ENCODE data around the gene PRKRIP1. TPM values are rescaled to one million over a fixed set of nuclear protein-coding genes. Genes with fewer than 3 reads are reported as not detected.
A peak's percentile ranks its signal among the peaks of the same experiment; 100 is the strongest.

Gene PRKRIP1
- polyA plus RNA-seq, 1 donor (not counting 4 experiments of a cell fraction or from before 2014, with no cell fraction given) = 12.5 TPM

DNA sequence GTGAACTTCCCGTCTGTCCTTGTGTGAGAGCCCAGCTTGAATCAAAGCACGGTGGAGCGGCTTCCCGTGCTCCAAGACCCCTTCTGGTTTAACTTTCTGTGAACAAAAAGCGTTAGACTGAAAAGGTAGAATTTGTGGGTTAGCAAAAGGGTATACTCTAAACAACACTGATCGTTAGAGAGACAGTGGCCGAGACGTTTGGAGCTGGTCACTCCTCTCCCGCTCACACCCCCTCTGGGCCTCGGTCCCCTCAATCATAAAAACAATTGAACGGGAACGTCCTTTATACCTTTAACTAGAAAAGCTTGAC is 502 bp downstream of the PRKRIP1 start:
- no peaks in the 10 kb centered on the region for H3K27me3 ChIP-seq (ENCODE audit: control insufficient read depth, extremely low read depth, insufficient read depth, low read length)
- H3K79me2 ChIP-seq (ENCODE audit: control insufficient read depth, insufficient read depth, low read length) = peaks cover 13% of the 10 kb centered on the region
- DNase-seq (ENCODE audit: low read depth, low spot score) (no peak), FAIRE-seq (no peak)
- H3K4me2 ChIP-seq (ENCODE audit: control insufficient read depth, extremely low read depth, insufficient read depth, low read depth, low read length) = peak overlapping the region; percentile 66
- H3K9me3 ChIP-seq (ENCODE audit: control insufficient read depth, low read depth, low read length) = no peaks in the 10 kb centered on the region
- peaks cover 8% of the 10 kb centered on the region for H3K4me1 ChIP-seq (ENCODE audit: control insufficient read depth, extremely low read depth, insufficient read depth, low read length)
- peak overlapping the region; percentile 83 to 96 (median 84) for H3K4me3 ChIP-seq (ENCODE audit: control insufficient read depth in 2 of 3, extremely low read depth in 1 of 3, insufficient read depth in 2 of 3, low read depth in 1 of 3, low read length in 3 of 3)
- H3K9ac ChIP-seq (ENCODE audit: control insufficient read depth, extremely low read depth, insufficient read depth, low read length) = peak overlapping the region; percentile 95
- TF ChIP-seq EZH2 (IDR thresholded peaks at IDR 0.05; ENCODE audit: low read length) = no peak
- TF ChIP-seq, protein P1, sequence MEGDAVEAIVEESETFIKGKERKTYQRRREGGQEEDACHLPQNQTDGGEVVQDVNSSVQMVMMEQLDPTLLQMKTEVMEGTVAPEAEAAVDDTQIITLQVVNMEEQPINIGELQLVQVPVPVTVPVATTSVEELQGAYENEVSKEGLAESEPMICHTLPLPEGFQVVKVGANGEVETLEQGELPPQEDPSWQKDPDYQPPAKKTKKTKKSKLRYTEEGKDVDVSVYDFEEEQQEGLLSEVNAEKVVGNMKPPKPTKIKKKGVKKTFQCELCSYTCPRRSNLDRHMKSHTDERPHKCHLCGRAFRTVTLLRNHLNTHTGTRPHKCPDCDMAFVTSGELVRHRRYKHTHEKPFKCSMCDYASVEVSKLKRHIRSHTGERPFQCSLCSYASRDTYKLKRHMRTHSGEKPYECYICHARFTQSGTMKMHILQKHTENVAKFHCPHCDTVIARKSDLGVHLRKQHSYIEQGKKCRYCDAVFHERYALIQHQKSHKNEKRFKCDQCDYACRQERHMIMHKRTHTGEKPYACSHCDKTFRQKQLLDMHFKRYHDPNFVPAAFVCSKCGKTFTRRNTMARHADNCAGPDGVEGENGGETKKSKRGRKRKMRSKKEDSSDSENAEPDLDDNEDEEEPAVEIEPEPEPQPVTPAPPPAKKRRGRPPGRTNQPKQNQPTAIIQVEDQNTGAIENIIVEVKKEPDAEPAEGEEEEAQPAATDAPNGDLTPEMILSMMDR (optimal IDR thresholded peaks at IDR 0.05 in 1 of 3, IDR thresholded peaks at IDR 0.05 in 1 of 3, conservative IDR thresholded peaks at IDR 0.05 in 1 of 3; ENCODE audit: extremely low read depth in 1 of 3, insufficient read depth in 2 of 3, low read length in 3 of 3) = no peak
- dilution Hi-C loops (cut with MboI; ENCODE audit: extremely low pct_ligation_motif_present, low sequenced_read_pairs) = no loop called here
- H3K36me3 ChIP-seq (ENCODE audit: control insufficient read depth in 2 of 2, extremely low read depth in 1 of 2, insufficient read depth in 2 of 2, low read length in 2 of 2) = peaks cover 12 to 17% of the 10 kb centered on the region in 2 experiments
- H4K20me1 ChIP-seq (ENCODE audit: control insufficient read depth, extremely low read depth, insufficient read depth, low read length) = no peaks in the 10 kb centered on the region
- no peaks in the 10 kb centered on the region for H3K9me1 ChIP-seq (ENCODE audit: control insufficient read depth, extremely low read depth, insufficient read depth, low read length)
- peak overlapping the region; percentile 88 for H3K27ac ChIP-seq (ENCODE audit: control insufficient read depth, insufficient read depth, low read length)
- peak overlapping the region; percentile 88 for H2AFZ ChIP-seq (ENCODE audit: control insufficient read depth, low read length)

DNA sequence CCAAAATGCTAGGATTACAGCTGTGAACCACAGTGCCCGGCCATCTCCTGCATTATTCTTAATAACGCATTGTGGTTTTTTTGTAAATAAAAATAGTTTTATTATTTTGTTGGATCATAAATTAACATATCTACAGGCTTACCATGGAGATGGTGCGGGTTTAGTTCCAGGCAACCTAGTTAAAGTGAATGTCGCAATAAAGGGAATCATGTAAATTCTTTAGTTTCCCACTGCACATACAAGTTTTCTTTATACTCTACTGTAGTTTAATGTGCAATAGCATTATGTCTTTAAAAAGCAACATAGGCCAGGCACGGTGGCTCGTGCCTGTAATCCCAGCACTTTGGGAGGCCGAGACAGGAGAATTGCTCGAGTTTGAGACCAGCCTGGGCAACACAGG is 2.4 kb downstream of the PRKRIP1 start:
- Histone ChIP-seq H3K9me3 (ENCODE audit: control insufficient read depth, low read depth, low read length) (no peaks in the 10 kb centered on the region), H3K4me2 (ENCODE audit: control insufficient read depth, extremely low read depth, insufficient read depth, low read depth, low read length) (no peak overlapping the region), H3K79me2 (ENCODE audit: control insufficient read depth, insufficient read depth, low read length) (peaks cover 13% of the 10 kb centered on the region), H3K4me1 (ENCODE audit: control insufficient read depth, extremely low read depth, insufficient read depth, low read length) (peaks cover 8% of the 10 kb centered on the region), H3K27ac (ENCODE audit: control insufficient read depth, insufficient read depth, low read length) (no peak overlapping the region), H3K36me3 (ENCODE audit: control insufficient read depth in 2 of 2, extremely low read depth in 1 of 2, insufficient read depth in 2 of 2, low read length in 2 of 2) (peaks cover 11 to 13% of the 10 kb centered on the region in 2 experiments), H2AFZ (ENCODE audit: control insufficient read depth, low read length) (no peak overlapping the region), H3K4me3 (ENCODE audit: control insufficient read depth in 2 of 3, extremely low read depth in 1 of 3, insufficient read depth in 2 of 3, low read depth in 1 of 3, low read length in 3 of 3) (no peak overlapping the region), H3K9me1 (ENCODE audit: control insufficient read depth, extremely low read depth, insufficient read depth, low read length) (no peaks in the 10 kb centered on the region), H3K9ac (ENCODE audit: control insufficient read depth, extremely low read depth, insufficient read depth, low read length) (no peak overlapping the region), H3K27me3 (ENCODE audit: control insufficient read depth, extremely low read depth, insufficient read depth, low read length) (no peaks in the 10 kb centered on the region), H4K20me1 (ENCODE audit: control insufficient read depth, extremely low read depth, insufficient read depth, low read length) (no peaks in the 10 kb centered on the region)
- dilution Hi-C loops (cut with MboI; ENCODE audit: extremely low pct_ligation_motif_present, low sequenced_read_pairs) = no loop called here
- FAIRE-seq (no peak), DNase-seq (ENCODE audit: low read depth, low spot score) (no peak)
- TF ChIP-seq, protein P1 (optimal IDR thresholded peaks at IDR 0.05 in 1 of 3, IDR thresholded peaks at IDR 0.05 in 1 of 3, conservative IDR thresholded peaks at IDR 0.05 in 1 of 3; ENCODE audit: extremely low read depth in 1 of 3, insufficient read depth in 2 of 3, low read length in 3 of 3) = no peak
- TF ChIP-seq EZH2 (IDR thresholded peaks at IDR 0.05; ENCODE audit: low read length) = no peak
